Measurements from ENCODE around the gene FKTN. TPM values are rescaled to one million over a fixed set of nuclear protein-coding genes. Genes with fewer than 3 reads are reported as not detected.

Gene FKTN
- total and polyA plus RNA-seq, 4 experiments from 2014 or later = 0.18 to 14.2 (median 7.5) TPM

DNA sequence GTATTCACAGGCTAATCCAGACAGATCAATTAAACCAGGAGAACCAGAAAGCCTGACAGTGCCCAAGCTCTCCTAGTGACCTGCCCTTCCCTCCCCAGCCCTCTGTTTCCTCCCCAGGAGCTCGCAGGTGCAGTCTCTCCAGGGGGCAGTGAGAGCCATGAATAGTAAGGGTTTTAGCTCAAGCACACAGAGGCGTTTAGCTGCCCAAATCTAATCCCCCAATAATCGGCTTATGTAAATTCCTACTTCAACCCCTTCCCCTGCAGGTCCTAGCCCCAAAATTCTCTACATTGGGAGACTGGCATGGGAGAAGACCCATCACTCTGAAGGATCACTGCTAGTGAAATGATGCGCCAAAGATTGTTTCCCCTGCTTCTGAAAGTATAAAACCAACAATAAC lies 93.9 kb downstream of the FKTN start:
- Mint-ChIP-seq H3K4me3 (no peak overlapping the region), H3K9me3 (no peaks in the 10 kb centered on the region), H3K27me3 (peaks cover 11 to 14% of the 10 kb centered on the region in 2 donors), H3K4me1 (peaks cover 6 to 15% (median 7%) of the 10 kb centered on the region in 4 donors), H3K27ac (no peak overlapping the region), H3K36me3 (no peaks in the 10 kb centered on the region)
- H3K36me3 ChIP-seq (ENCODE audit: insufficient read depth, low read length) = no peaks in the 10 kb centered on the region
- H3K27me3 ChIP-seq (ENCODE audit: insufficient read depth, low read length) = no peaks in the 10 kb centered on the region
- no peak overlapping the region for H3K27ac ChIP-seq (ENCODE audit: low read depth, low read length)
- intact Hi-C loops (cut with micrococcal nuclease) = no loop called here
- ChIA-PET POLR2A (ENCODE audit: partially characterized antibody) (no interaction called here), CTCF (ENCODE audit: partially characterized antibody) (interaction anchor here (1.0 kb wide), 1 partner anchor 22 kb away, joined by 3 read pairs; no protein-coding TSS in a partner anchor)
- H3K4me1 ChIP-seq (ENCODE audit: insufficient read depth, low read length) = no peaks in the 10 kb centered on the region
- H3K4me3 ChIP-seq (ENCODE audit: low read length in 2 of 2) = no peak overlapping the region
- no peak for DNase-seq
- no peaks in the 10 kb centered on the region for H3K9me3 ChIP-seq (ENCODE audit: control insufficient read depth in 1 of 2, low read length in 2 of 2)

- no peaks in the 10 kb centered on the region for H3K4me1 ChIP-seq (ENCODE audit: insufficient read depth, low read length)
- ChIA-PET POLR2A (ENCODE audit: partially characterized antibody) (no interaction called here), CTCF (ENCODE audit: partially characterized antibody) (interaction anchor here (1.1 to 1.5 kb wide), 3 partner anchors 10 to 68 kb away, joined by 3 to 8 read pairs (median 3); no protein-coding TSS in a partner anchor)
- no peaks in the 10 kb centered on the region for H3K36me3 ChIP-seq (ENCODE audit: insufficient read depth, low read length)
- H3K27ac Mint-ChIP-seq = no peak overlapping the region
- H3K27me3 Mint-ChIP-seq = peaks cover 32 to 36% of the 10 kb centered on the region in 2 donors
- H3K27me3 ChIP-seq (ENCODE audit: insufficient read depth, low read length) = no peaks in the 10 kb centered on the region
- H3K36me3 Mint-ChIP-seq = no peaks in the 10 kb centered on the region
- H3K4me3 Mint-ChIP-seq = peak overlapping the region; percentile 65 to 83 (median 80)
- no peak overlapping the region for H3K27ac ChIP-seq (ENCODE audit: low read depth, low read length)
- no peak for DNase-seq
- H3K9me3 ChIP-seq (ENCODE audit: control insufficient read depth in 1 of 2, low read length in 2 of 2) = no peaks in the 10 kb centered on the region
- H3K4me1 Mint-ChIP-seq = peaks cover 9 to 18% (median 11%) of the 10 kb centered on the region in 4 donors
- peak overlapping the region in 1 of 2 donors; percentile 41 for H3K4me3 ChIP-seq (ENCODE audit: low read length in 2 of 2)
- no peaks in the 10 kb centered on the region for H3K9me3 Mint-ChIP-seq
- intact Hi-C loops (cut with micrococcal nuclease) = loop anchor here (2.0 to 5.0 kb wide), 2 partner anchors 36 to 62 kb away; partner anchors contain the start of gene TMEM38B
Observed at GRCh38 chr9:105656131-105656921, 98.4 kb downstream of the FKTN start.

- H3K27ac Mint-ChIP-seq = no peak overlapping the region
- no peak for DNase-seq
- no peak overlapping the region for H3K4me3 ChIP-seq (ENCODE audit: low read length in 2 of 2)
- peaks cover 9 to 18% (median 11%) of the 10 kb centered on the region in 4 donors for H3K4me1 Mint-ChIP-seq
- no peak overlapping the region for H3K27ac ChIP-seq (ENCODE audit: low read depth, low read length)
- H3K4me3 Mint-ChIP-seq = peak overlapping the region in 1 of 8 donors; percentile 4
- no peaks in the 10 kb centered on the region for H3K36me3 Mint-ChIP-seq
- H3K9me3 ChIP-seq (ENCODE audit: control insufficient read depth in 1 of 2, low read length in 2 of 2) = no peaks in the 10 kb centered on the region
- intact Hi-C loops (cut with micrococcal nuclease) = loop anchor here (5.0 kb wide), 1 partner anchor 34 kb away; the partner anchor contains the start of gene TMEM38B
- H3K27me3 ChIP-seq (ENCODE audit: insufficient read depth, low read length) = no peaks in the 10 kb centered on the region
- peaks cover 34 to 36% of the 10 kb centered on the region in 2 donors for H3K27me3 Mint-ChIP-seq
- ChIA-PET CTCF (ENCODE audit: partially characterized antibody) (interaction anchor here (1.0 to 1.2 kb wide), 2 partner anchors 10 to 59 kb away, joined by 3 to 4 read pairs; no protein-coding TSS in a partner anchor), POLR2A (ENCODE audit: partially characterized antibody) (no interaction called here)
- H3K4me1 ChIP-seq (ENCODE audit: insufficient read depth, low read length) = no peaks in the 10 kb centered on the region
- H3K9me3 Mint-ChIP-seq = no peaks in the 10 kb centered on the region
- no peaks in the 10 kb centered on the region for H3K36me3 ChIP-seq (ENCODE audit: insufficient read depth, low read length)
Observed at GRCh38 chr9:105658351-105658750, 100.4 kb downstream of the FKTN start.

DNA sequence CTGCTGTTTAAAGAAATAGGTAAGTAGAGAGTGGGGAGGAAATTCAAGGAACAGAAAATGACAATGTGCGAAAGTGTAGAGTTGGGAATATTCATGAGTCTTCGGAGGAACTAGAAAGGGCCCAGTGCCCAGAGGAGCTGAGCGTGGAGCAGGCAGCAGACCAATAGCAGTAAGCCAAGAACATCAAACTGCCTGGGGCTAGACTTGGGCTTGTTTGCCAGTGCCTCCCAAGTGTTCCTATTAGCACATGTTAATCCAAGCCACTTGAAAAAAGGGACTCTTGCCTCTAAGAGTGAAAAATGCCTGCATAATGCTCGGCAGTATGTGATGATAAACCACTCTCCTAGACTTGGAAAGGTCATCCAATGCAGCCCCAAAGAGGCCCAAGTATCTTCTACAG lies 103.1 kb downstream of the FKTN start:
- H3K27ac Mint-ChIP-seq = no peak overlapping the region
- peaks cover 7 to 10% (median 8%) of the 10 kb centered on the region in 4 donors for H3K4me1 Mint-ChIP-seq
- H3K4me3 ChIP-seq (ENCODE audit: low read length in 2 of 2) = no peak overlapping the region
- H3K27me3 Mint-ChIP-seq = peaks cover 27 to 28% of the 10 kb centered on the region in 2 donors
- H3K9me3 Mint-ChIP-seq = no peaks in the 10 kb centered on the region
- intact Hi-C loops (cut with micrococcal nuclease) = no loop called here
- H3K4me3 Mint-ChIP-seq = no peak overlapping the region
- POLR2A ChIA-PET (ENCODE audit: partially characterized antibody) = no interaction called here
- H3K36me3 Mint-ChIP-seq = no peaks in the 10 kb centered on the region
- no peak overlapping the region for H3K27ac ChIP-seq (ENCODE audit: low read depth, low read length)
- H3K9me3 ChIP-seq (ENCODE audit: control insufficient read depth in 1 of 2, low read length in 2 of 2) = no peaks in the 10 kb centered on the region
- DNase-seq = no peak
- CTCF ChIA-PET (ENCODE audit: partially characterized antibody) = no interaction called here
- no peaks in the 10 kb centered on the region for H3K4me1 ChIP-seq (ENCODE audit: insufficient read depth, low read length)
- H3K27me3 ChIP-seq (ENCODE audit: insufficient read depth, low read length) = no peaks in the 10 kb centered on the region
- no peaks in the 10 kb centered on the region for H3K36me3 ChIP-seq (ENCODE audit: insufficient read depth, low read length)

- ChIA-PET POLR2A (ENCODE audit: partially characterized antibody) (no interaction called here), CTCF (ENCODE audit: partially characterized antibody) (no interaction called here)
- Mint-ChIP-seq H3K27me3 (peaks cover 17% of the 10 kb centered on the region in 2 donors), H3K9me3 (no peaks in the 10 kb centered on the region), H3K36me3 (no peaks in the 10 kb centered on the region), H3K27ac (no peak within 1 kb of the TSS), H3K4me3 (no peak within 1 kb of the TSS), H3K4me1 (no peaks in the 10 kb centered on the region)
- H3K36me3 ChIP-seq (ENCODE audit: insufficient read depth, low read length) = no peaks in the 10 kb centered on the region
- H3K4me3 ChIP-seq (ENCODE audit: low read length in 2 of 2) = no peak within 1 kb of the TSS
- no peaks in the 10 kb centered on the region for H3K27me3 ChIP-seq (ENCODE audit: insufficient read depth, low read length)
- no peaks in the 10 kb centered on the region for H3K4me1 ChIP-seq (ENCODE audit: insufficient read depth, low read length)
- intact Hi-C loops (cut with micrococcal nuclease) = no loop called here
- no peaks in the 10 kb centered on the region for H3K9me3 ChIP-seq (ENCODE audit: control insufficient read depth in 1 of 2, low read length in 2 of 2)
- no peak for DNase-seq
- H3K27ac ChIP-seq (ENCODE audit: low read depth, low read length) = no peak within 1 kb of the TSS
Observed at GRCh38 chr9:105662184-105663104, 104.5 kb downstream of the FKTN start, which contains the start of gene TAL2. Gene TAL2 (plus strand): TSS chr9:105662457. CDS start chr9:105662497, 40 bp downstream.

DNA sequence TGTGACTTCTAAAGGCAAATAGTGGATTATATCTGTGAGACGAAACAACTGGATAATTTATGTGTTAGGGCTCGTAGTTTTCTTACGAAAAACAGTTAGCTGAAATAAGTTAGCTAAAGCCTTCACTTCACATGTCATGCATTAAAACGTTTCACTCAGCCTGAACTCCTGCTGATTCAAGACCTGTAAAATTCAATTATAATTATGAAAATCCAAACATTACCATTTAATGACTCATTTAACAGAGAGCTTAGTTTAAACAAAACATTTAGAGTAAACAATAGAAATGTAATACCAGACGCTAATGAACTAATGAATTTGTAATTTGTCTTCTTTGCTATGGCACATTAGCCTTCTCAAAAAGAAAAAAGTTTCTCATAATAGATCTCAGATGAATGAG lies 106.0 kb downstream of the FKTN start:
- ChIA-PET POLR2A (ENCODE audit: partially characterized antibody) (no interaction called here), CTCF (ENCODE audit: partially characterized antibody) (no interaction called here)
- no peaks in the 10 kb centered on the region for H3K4me1 ChIP-seq (ENCODE audit: insufficient read depth, low read length)
- intact Hi-C loops (cut with micrococcal nuclease) = no loop called here
- Mint-ChIP-seq H3K9me3 (no peaks in the 10 kb centered on the region), H3K4me3 (no peak overlapping the region), H3K36me3 (no peaks in the 10 kb centered on the region), H3K4me1 (no peaks in the 10 kb centered on the region), H3K27me3 (peaks cover 8% of the 10 kb centered on the region in 2 donors), H3K27ac (no peak overlapping the region)
- DNase-seq = no peak
- no peak overlapping the region for H3K4me3 ChIP-seq (ENCODE audit: low read length in 2 of 2)
- H3K27me3 ChIP-seq (ENCODE audit: insufficient read depth, low read length) = no peaks in the 10 kb centered on the region
- no peaks in the 10 kb centered on the region for H3K9me3 ChIP-seq (ENCODE audit: control insufficient read depth in 1 of 2, low read length in 2 of 2)
- H3K27ac ChIP-seq (ENCODE audit: low read depth, low read length) = no peak overlapping the region
- H3K36me3 ChIP-seq (ENCODE audit: insufficient read depth, low read length) = no peaks in the 10 kb centered on the region

GRCh38 chr9:105667867-105668266 lies 109.9 kb downstream of the FKTN start:
- H3K36me3 Mint-ChIP-seq = no peaks in the 10 kb centered on the region
- intact Hi-C loops (cut with micrococcal nuclease) = no loop called here

More at GRCh38 chr9:105667867-105668266, 109.9 kb downstream of the FKTN start:
- Mint-ChIP-seq H3K9me3 (no peaks in the 10 kb centered on the region), H3K4me1 (peaks cover 0 to 4% (median under 1%) of the 10 kb centered on the region in 4 donors), H3K4me3 (no peak overlapping the region), H3K27me3 (peaks cover 2 to 6% of the 10 kb centered on the region in 2 donors), H3K27ac (no peak overlapping the region)
- CTCF ChIA-PET (ENCODE audit: partially characterized antibody) = interaction anchor here (1.4 kb wide), 1 partner anchor 9 kb away, joined by 4 read pairs; no protein-coding TSS in a partner anchor
- no peak for DNase-seq
- no peak overlapping the region for H3K4me3 ChIP-seq (ENCODE audit: low read length in 2 of 2)
- H3K9me3 ChIP-seq (ENCODE audit: control insufficient read depth in 1 of 2, low read length in 2 of 2) = no peaks in the 10 kb centered on the region
- no peaks in the 10 kb centered on the region for H3K4me1 ChIP-seq (ENCODE audit: insufficient read depth, low read length)
- POLR2A ChIA-PET (ENCODE audit: partially characterized antibody) = no interaction called here
- no peaks in the 10 kb centered on the region for H3K36me3 ChIP-seq (ENCODE audit: insufficient read depth, low read length)
- H3K27me3 ChIP-seq (ENCODE audit: insufficient read depth, low read length) = no peaks in the 10 kb centered on the region
- H3K27ac ChIP-seq (ENCODE audit: low read depth, low read length) = no peak overlapping the region

Data from CD4-positive, alpha-beta memory T cell (primary cell).